IMR-90 (cell line): ENCODE results near the gene STON2. TPM values are rescaled to one million over a fixed set of nuclear protein-coding genes. Genes with fewer than 3 reads are reported as not detected.

Experiments used
- ATAC-seq: fragments of 200-7000 bp; cut with Tn5 transposase; 2 replicates; pipeline ENCODE4 v1.9.1; 2020; ENCODE audit warnings: low read depth, mild to moderate bottlenecking, moderate library complexity
- BruUV-seq: library from RNA; stranded (reverse); fragments of 400-500 nt; replicated peaks from 2 replicates; lab custom pipeline; 2021; lab: Mats Ljungman, UMichigan
- CTCF ChIA-PET: fragments of 300-600 bp; formaldehyde crosslinking; extraction: SDS; loops from one replicate; lab custom pipeline; 2021; ENCODE audit warnings: antibody characterized with exemption; lab: Yijun Ruan, JAX
- POLR2A ChIA-PET: fragments of 300-600 bp; sonication (Branson Sonifier 250); formaldehyde crosslinking; loops from one replicate; lab custom pipeline; 2022; ENCODE audit warnings: antibody characterized with exemption; ENCODE audit not compliant: unreplicated experiment; lab: Charles Lee
- DNase-seq: peaks from one replicate; pipeline ENCODE4 v3.0.0; 2013
- H2AFZ ChIP-seq: replicated peaks from 2 replicates; pipeline ENCODE3; 2013; ENCODE audit warnings: low read length, mild to moderate bottlenecking; ENCODE audit not compliant: poor library complexity
- H2AK5ac ChIP-seq: 2 replicates; pipeline ENCODE4 v1.6.1; 2013; ENCODE audit warnings: low read depth, low read length, inconsistent platforms
- H2AK9ac ChIP-seq: replicated peaks from 2 replicates; pipeline ENCODE3; 2013; ENCODE audit warnings: mild to moderate bottlenecking, low read depth, low read length, moderate library complexity; ENCODE audit not compliant: poor library complexity
- H2BK120ac ChIP-seq: 2 replicates; pipeline ENCODE4 v1.6.1; 2013; ENCODE audit warnings: low read depth, low read length, inconsistent platforms
- H2BK15ac ChIP-seq: 3 replicates; pipeline ENCODE4 v1.6.1; 2013; ENCODE audit warnings: low read depth, low read length, inconsistent platforms
- H2BK20ac ChIP-seq: 2 replicates; pipeline ENCODE4 v1.6.1; 2013; ENCODE audit warnings: low read depth, mild to moderate bottlenecking, inconsistent platforms, low read length, moderate library complexity
- H2BK5ac ChIP-seq: 2 replicates; pipeline ENCODE4 v1.6.1; 2013; ENCODE audit warnings: mild to moderate bottlenecking, low read depth, low read length, inconsistent platforms; ENCODE audit not compliant: poor library complexity, severe bottlenecking
- H3K14ac ChIP-seq: replicated peaks from 2 replicates; pipeline ENCODE4 v1.6.1; 2013; ENCODE audit warnings: low read depth, low read length, inconsistent platforms
- H3K18ac ChIP-seq: 2 replicates; pipeline ENCODE4 v1.6.1; 2013; ENCODE audit warnings: low read depth, low read length, control low read depth
- H3K23ac ChIP-seq: 2 replicates; pipeline ENCODE4 v1.6.1; 2013; ENCODE audit warnings: low read depth, low read length, inconsistent platforms
- H3K27ac ChIP-seq: 2 replicates; pipeline ENCODE4 v1.5.1; 2013; ENCODE audit warnings: mild to moderate bottlenecking, control low read depth, low read length; ENCODE audit not compliant: insufficient read depth
- H3K27me3 ChIP-seq: 2 replicates; pipeline ENCODE4 v1.6.1; 2013; ENCODE audit warnings: low read length; ENCODE audit not compliant: control insufficient read depth, insufficient read depth
- H3K36me3 ChIP-seq: 2 replicates; pipeline ENCODE4 v1.6.1; 2013; ENCODE audit warnings: low read length, mixed read lengths; ENCODE audit not compliant: control insufficient read depth, insufficient read depth
- H3K4ac ChIP-seq: 2 replicates; pipeline ENCODE4 v1.6.1; 2013; ENCODE audit warnings: low read depth, low read length, inconsistent platforms
- H3K4me1 ChIP-seq: 2 replicates; pipeline ENCODE4 v1.6.1; 2013; ENCODE audit warnings: low read length, mixed read lengths; ENCODE audit not compliant: control insufficient read depth, insufficient read depth
- H3K4me2 ChIP-seq: 2 replicates; pipeline ENCODE4 v1.6.1; 2013; ENCODE audit warnings: low read depth, mild to moderate bottlenecking, control low read depth, low read length, moderate library complexity
- H3K4me3 ChIP-seq: 2 replicates; pipeline ENCODE4 v1.5.1; 2013; ENCODE audit warnings: low read depth, mild to moderate bottlenecking, control low read depth, low read length, moderate library complexity; ENCODE audit not compliant: insufficient read depth
- H3K56ac ChIP-seq: 2 replicates; pipeline ENCODE4 v1.6.1; 2013; ENCODE audit warnings: low read length, inconsistent platforms; ENCODE audit not compliant: insufficient read depth; ENCODE audit errors: extremely low read depth
- H3K79me1 ChIP-seq, 2 experiments: 2 replicates each; pipeline ENCODE4 v1.6.1; 2013; ENCODE audit warnings: low read length in 2 of 2, inconsistent platforms in 1 of 2, low read depth in 1 of 2
- H3K9ac ChIP-seq: 2 replicates; pipeline ENCODE4 v1.6.1; 2013; ENCODE audit warnings: low read depth, low read length, control low read depth
- H3K9me1 ChIP-seq: 2 replicates; pipeline ENCODE4 v1.6.1; 2013; ENCODE audit warnings: low read length, inconsistent platforms; ENCODE audit not compliant: insufficient read depth
- H3K9me3 ChIP-seq: 2 replicates; pipeline ENCODE4 v1.6.1; 2013; ENCODE audit warnings: low read length; ENCODE audit not compliant: control insufficient read depth, insufficient read depth
- H4K20me1 ChIP-seq: 2 replicates; pipeline ENCODE4 v1.6.1; 2013; ENCODE audit warnings: low read length, inconsistent platforms; ENCODE audit not compliant: insufficient read depth
- H4K5ac ChIP-seq: 2 replicates; pipeline ENCODE4 v1.6.1; 2013; ENCODE audit warnings: mild to moderate bottlenecking, low read depth, low read length, control low read depth
- H4K8ac ChIP-seq, 2 experiments: 2 replicates each; pipeline ENCODE4 v1.6.1; 2013; ENCODE audit warnings: low read depth in 2 of 2, low read length in 2 of 2, control low read depth in 1 of 2, inconsistent platforms in 1 of 2
- H4K91ac ChIP-seq: 2 replicates; pipeline ENCODE4 v1.6.1; 2013; ENCODE audit warnings: low read depth, low read length, inconsistent platforms; ENCODE audit not compliant: insufficient read depth
- BHLHE40 ChIP-seq: fragments of 150-350 bp; IDR thresholded peaks from 2 replicates; pipeline ENCODE4 v1.6.1; 2016; ENCODE audit warnings: mild to moderate bottlenecking, low read depth, low read length
- ELK1 ChIP-seq: fragments of 150-350 bp; IDR thresholded peaks from 2 replicates; pipeline ENCODE4 v1.6.1; 2016; ENCODE audit warnings: low read depth, mild to moderate bottlenecking, low read length, moderate library complexity, borderline replicate concordance
- FOS ChIP-seq: fragments of 150-350 bp; IDR thresholded peaks from 2 replicates; pipeline ENCODE4 v1.6.1; 2016; ENCODE audit warnings: low read depth, low read length
- MAFK ChIP-seq: IDR thresholded peaks from 2 replicates; pipeline ENCODE4 v1.6.1; 2012; ENCODE audit warnings: low read depth, low read length, improper control_type of control experiment
- MAZ ChIP-seq: IDR thresholded peaks from 2 replicates; pipeline ENCODE4 v1.6.1; 2012; ENCODE audit warnings: low read depth, mild to moderate bottlenecking, low read length, improper control_type of control experiment, moderate library complexity, borderline replicate concordance
- MXI1 ChIP-seq: IDR thresholded peaks from 2 replicates; pipeline ENCODE4 v1.6.1; 2012; ENCODE audit warnings: low read depth, mild to moderate bottlenecking, low read length, moderate library complexity, borderline replicate concordance
- SMC3 ChIP-seq: fragments of 150-350 bp; IDR thresholded peaks from 2 replicates; pipeline ENCODE4 v1.6.1; 2016; ENCODE audit warnings: low read depth, mild to moderate bottlenecking, antibody characterized with exemption, low read length, moderate library complexity
- USF2 ChIP-seq: fragments of 150-350 bp; IDR thresholded peaks from 2 replicates; pipeline ENCODE4 v1.6.1; 2017; ENCODE audit warnings: mild to moderate bottlenecking, antibody characterized with exemption, low read length, low read depth
- WGBS, 2 experiments: methylation state at CpG; one replicate each; pipeline versions ENCODE4 v1.1.5 to v1.1.7; 2013; ENCODE audit warnings: missing lambda C conversion rate in 2 of 2; ENCODE audit not compliant: insufficient read length in 1 of 2; ENCODE audit errors: extremely low coverage in 2 of 2; 5-methylcytosine and 5-hydroxymethylcytosine counted together
- dilution Hi-C: fragments of 300-500 bp; cut with HindIII; formaldehyde crosslinking; loops from one replicate; pipeline ENCODE4 v1.14.3; 2018; ENCODE audit warnings: low sequenced_read_pairs; ENCODE audit not compliant: unreplicated experiment
- in situ Hi-C: fragments of 300-500 bp; cut with MboI; formaldehyde crosslinking; loops from 3 replicates; pipeline ENCODE4 v1.14.3; 2019; ENCODE audit warnings: low sequenced_read_pairs, inconsistent platforms, mixed read lengths
- intact Hi-C: fragments of 100-400 bp; cut with micrococcal nuclease; formaldehyde crosslinking; loops from 2 replicates; pipeline ENCODE4 v1.10.0; 2022
- polyA plus RNA-seq, 3 experiments: library from polyadenylated mRNA; depleted of rRNA; stranded (reverse); fragments of >200 nt; gene quantifications; 2 replicates each; pipeline ENCODE4 v1.2.3, GENCODE V29; 2012; ENCODE audit warnings: low replicate concordance in 1 of 3
- total RNA-seq: library from RNA; depleted of rRNA; stranded (reverse); fragments of >200 nt; gene quantifications from 2 replicates; pipeline ENCODE4 v1.2.3, GENCODE V29; 2012

Gene STON2
- total and polyA plus RNA-seq, 2 of the 4 experiments (the other 2 are of a cell fraction) = not detected

- Histone ChIP-seq H3K9me3 (no peaks in the 10 kb centered on the region), H2AK5ac (no peak overlapping the region), H3K27me3 (no peaks in the 10 kb centered on the region), H3K56ac (no peak overlapping the region), H4K91ac (no peak overlapping the region), H4K8ac (no peak overlapping the region), H3K14ac (no peak overlapping the region), H2AFZ (no peak overlapping the region), H3K27ac (no peak overlapping the region), H2AK9ac (no peak overlapping the region), H2BK20ac (no peak overlapping the region), H3K79me1 (no peaks in the 10 kb centered on the region), H4K20me1 (no peaks in the 10 kb centered on the region), H3K18ac (no peak overlapping the region), H2BK5ac (no peak overlapping the region), H2BK120ac (no peak overlapping the region), H3K9ac (no peak overlapping the region), H4K5ac (no peak overlapping the region), H3K4me1 (no peaks in the 10 kb centered on the region), H3K4ac (no peak overlapping the region), H2BK15ac (no peak overlapping the region), H3K23ac (no peak overlapping the region), H3K9me1 (no peaks in the 10 kb centered on the region), H3K4me2 (no peak overlapping the region), H3K4me3 (no peak overlapping the region), H3K36me3 (no peaks in the 10 kb centered on the region)
- BruUV-seq = no TSS peak
- DNase-seq = no peak
- in situ Hi-C loops = no loop called here
- ATAC-seq = no peak
- ChIA-PET CTCF (no interaction called here), POLR2A (no interaction called here)
- intact Hi-C loops = no loop called here
- TF ChIP-seq MAFK (no peak), MXI1 (no peak), FOS (no peak), ELK1 (no peak), USF2 (no peak), SMC3 (no peak), MAZ (no peak), BHLHE40 (no peak)
- dilution Hi-C loops = no loop called here
- WGBS, 2 experiments = no CpG with 5 or more reads among the region's 11 CpGs
Measured at GRCh38 chr14:81324011-81324410, 76.1 kb downstream of the STON2 start.
